ENCODE measurements around the gene CALML3.

CALML3 gene

GRCh38 chr10:5492929-5493576, 31.7 kb upstream of the CALML3 start:
- Histone ChIP-seq H3K9ac (ENCODE audit: low read depth, low read length) (no peak overlapping the region), H3K27me3 (ENCODE audit: control insufficient read depth, insufficient read depth, low read length) (no peaks in the 10 kb centered on the region), H3K9me3 (ENCODE audit: control insufficient read depth, insufficient read depth, low read length) (no peaks in the 10 kb centered on the region), H3K27ac (ENCODE audit: low read depth, low read length) (no peak overlapping the region), H3K4me1 (ENCODE audit: control insufficient read depth, insufficient read depth, low read length) (peaks cover 8% of the 10 kb centered on the region), H3K4me3 (ENCODE audit: low read depth, low read length) (no peak overlapping the region), H3K36me3 (ENCODE audit: control insufficient read depth, insufficient read depth, low read length) (no peaks in the 10 kb centered on the region)

GRCh38 chr10:5493691-5494090, 31.1 kb upstream of the CALML3 start:
- Histone ChIP-seq H3K9me3 (ENCODE audit: control insufficient read depth, insufficient read depth, low read length) (no peaks in the 10 kb centered on the region), H3K27me3 (ENCODE audit: control insufficient read depth, insufficient read depth, low read length) (no peaks in the 10 kb centered on the region), H3K27ac (ENCODE audit: low read depth, low read length) (no peak overlapping the region), H3K4me1 (ENCODE audit: control insufficient read depth, insufficient read depth, low read length) (peaks cover 4% of the 10 kb centered on the region), H3K4me3 (ENCODE audit: low read depth, low read length) (no peak overlapping the region), H3K9ac (ENCODE audit: low read depth, low read length) (no peak overlapping the region), H3K36me3 (ENCODE audit: control insufficient read depth, insufficient read depth, low read length) (no peaks in the 10 kb centered on the region)

GRCh38 chr10:5494611-5495010, 30.1 kb upstream of the CALML3 start:
- H3K4me1 ChIP-seq (ENCODE audit: control insufficient read depth, insufficient read depth, low read length): no peaks in the 10 kb centered on the region
- no peak overlapping the region for H3K4me3 ChIP-seq (ENCODE audit: low read depth, low read length)
- H3K36me3 ChIP-seq (ENCODE audit: control insufficient read depth, insufficient read depth, low read length): no peaks in the 10 kb centered on the region
- no peaks in the 10 kb centered on the region for H3K9me3 ChIP-seq (ENCODE audit: control insufficient read depth, insufficient read depth, low read length)
- H3K27me3 ChIP-seq (ENCODE audit: control insufficient read depth, insufficient read depth, low read length): no peaks in the 10 kb centered on the region
- H3K9ac ChIP-seq (ENCODE audit: low read depth, low read length): no peak overlapping the region
- H3K27ac ChIP-seq (ENCODE audit: low read depth, low read length): no peak overlapping the region

- Histone ChIP-seq H3K36me3 (ENCODE audit: control insufficient read depth, insufficient read depth, low read length) (no peaks in the 10 kb centered on the region), H3K27me3 (ENCODE audit: control insufficient read depth, insufficient read depth, low read length) (no peaks in the 10 kb centered on the region), H3K27ac (ENCODE audit: low read depth, low read length) (no peak overlapping the region), H3K4me3 (ENCODE audit: low read depth, low read length) (no peak overlapping the region), H3K9me3 (ENCODE audit: control insufficient read depth, insufficient read depth, low read length) (no peaks in the 10 kb centered on the region), H3K4me1 (ENCODE audit: control insufficient read depth, insufficient read depth, low read length) (no peaks in the 10 kb centered on the region), H3K9ac (ENCODE audit: low read depth, low read length) (no peak overlapping the region)
Measured at GRCh38 chr10:5496261-5497250, 28.2 kb upstream of the CALML3 start.

GRCh38 chr10:5497289-5497688, 27.5 kb upstream of the CALML3 start:
- H3K27me3 ChIP-seq (ENCODE audit: control insufficient read depth, insufficient read depth, low read length): no peaks in the 10 kb centered on the region
- no peaks in the 10 kb centered on the region for H3K9me3 ChIP-seq (ENCODE audit: control insufficient read depth, insufficient read depth, low read length)
- no peak overlapping the region for H3K4me3 ChIP-seq (ENCODE audit: low read depth, low read length)
- no peaks in the 10 kb centered on the region for H3K4me1 ChIP-seq (ENCODE audit: control insufficient read depth, insufficient read depth, low read length)
- no peaks in the 10 kb centered on the region for H3K36me3 ChIP-seq (ENCODE audit: control insufficient read depth, insufficient read depth, low read length)
- no peak overlapping the region for H3K27ac ChIP-seq (ENCODE audit: low read depth, low read length)
- H3K9ac ChIP-seq (ENCODE audit: low read depth, low read length): no peak overlapping the region

- Histone ChIP-seq H3K27ac (ENCODE audit: low read depth, low read length) (no peak overlapping the region), H3K4me1 (ENCODE audit: control insufficient read depth, insufficient read depth, low read length) (no peaks in the 10 kb centered on the region), H3K4me3 (ENCODE audit: low read depth, low read length) (no peak overlapping the region), H3K27me3 (ENCODE audit: control insufficient read depth, insufficient read depth, low read length) (no peaks in the 10 kb centered on the region), H3K9ac (ENCODE audit: low read depth, low read length) (no peak overlapping the region), H3K36me3 (ENCODE audit: control insufficient read depth, insufficient read depth, low read length) (no peaks in the 10 kb centered on the region), H3K9me3 (ENCODE audit: control insufficient read depth, insufficient read depth, low read length) (no peaks in the 10 kb centered on the region)
Measured at GRCh38 chr10:5497948-5498730, 26.6 kb upstream of the CALML3 start.

GRCh38 chr10:5498791-5499492, 25.8 kb upstream of the CALML3 start:
- Histone ChIP-seq H3K27me3 (ENCODE audit: control insufficient read depth, insufficient read depth, low read length) (no peaks in the 10 kb centered on the region), H3K9me3 (ENCODE audit: control insufficient read depth, insufficient read depth, low read length) (no peaks in the 10 kb centered on the region), H3K4me1 (ENCODE audit: control insufficient read depth, insufficient read depth, low read length) (no peaks in the 10 kb centered on the region), H3K36me3 (ENCODE audit: control insufficient read depth, insufficient read depth, low read length) (no peaks in the 10 kb centered on the region), H3K27ac (ENCODE audit: low read depth, low read length) (no peak overlapping the region), H3K9ac (ENCODE audit: low read depth, low read length) (no peak overlapping the region), H3K4me3 (ENCODE audit: low read depth, low read length) (no peak overlapping the region)

- no peak within 1 kb of the TSS for H3K9ac ChIP-seq (ENCODE audit: low read depth, low read length)
- no peak within 1 kb of the TSS for H3K4me3 ChIP-seq (ENCODE audit: low read depth, low read length)
- no peaks in the 10 kb centered on the region for H3K9me3 ChIP-seq (ENCODE audit: control insufficient read depth, insufficient read depth, low read length)
- no peak within 1 kb of the TSS for H3K27ac ChIP-seq (ENCODE audit: low read depth, low read length)
- H3K4me1 ChIP-seq (ENCODE audit: control insufficient read depth, insufficient read depth, low read length): no peaks in the 10 kb centered on the region
- no peaks in the 10 kb centered on the region for H3K27me3 ChIP-seq (ENCODE audit: control insufficient read depth, insufficient read depth, low read length)
- no peaks in the 10 kb centered on the region for H3K36me3 ChIP-seq (ENCODE audit: control insufficient read depth, insufficient read depth, low read length)
Measured at GRCh38 chr10:5499493-5500140, 25.1 kb upstream of the CALML3 start, which contains the start of gene CALML5. CALML5 (minus strand) TSS chr10:5499570; CDS start chr10:5499438, 132 bp downstream.

- no peaks in the 10 kb centered on the region for H3K36me3 ChIP-seq (ENCODE audit: control insufficient read depth, insufficient read depth, low read length)
- no peaks in the 10 kb centered on the region for H3K9me3 ChIP-seq (ENCODE audit: control insufficient read depth, insufficient read depth, low read length)
- H3K27me3 ChIP-seq (ENCODE audit: control insufficient read depth, insufficient read depth, low read length): no peaks in the 10 kb centered on the region
- H3K27ac ChIP-seq (ENCODE audit: low read depth, low read length): no peak overlapping the region
- no peaks in the 10 kb centered on the region for H3K4me1 ChIP-seq (ENCODE audit: control insufficient read depth, insufficient read depth, low read length)
- no peak overlapping the region for H3K4me3 ChIP-seq (ENCODE audit: low read depth, low read length)
- H3K9ac ChIP-seq (ENCODE audit: low read depth, low read length): no peak overlapping the region
Measured at GRCh38 chr10:5500162-5500670, 24.5 kb upstream of the CALML3 start.

GRCh38 chr10:5500910-5501309, 23.9 kb upstream of the CALML3 start:
- Histone ChIP-seq H3K4me3 (ENCODE audit: low read depth, low read length) (no peak overlapping the region), H3K4me1 (ENCODE audit: control insufficient read depth, insufficient read depth, low read length) (no peaks in the 10 kb centered on the region), H3K27ac (ENCODE audit: low read depth, low read length) (no peak overlapping the region), H3K27me3 (ENCODE audit: control insufficient read depth, insufficient read depth, low read length) (no peaks in the 10 kb centered on the region), H3K9me3 (ENCODE audit: control insufficient read depth, insufficient read depth, low read length) (no peaks in the 10 kb centered on the region), H3K36me3 (ENCODE audit: control insufficient read depth, insufficient read depth, low read length) (no peaks in the 10 kb centered on the region), H3K9ac (ENCODE audit: low read depth, low read length) (no peak overlapping the region)
